Measurements from ENCODE around the gene EIF6.

The EIF6 gene

DNA sequence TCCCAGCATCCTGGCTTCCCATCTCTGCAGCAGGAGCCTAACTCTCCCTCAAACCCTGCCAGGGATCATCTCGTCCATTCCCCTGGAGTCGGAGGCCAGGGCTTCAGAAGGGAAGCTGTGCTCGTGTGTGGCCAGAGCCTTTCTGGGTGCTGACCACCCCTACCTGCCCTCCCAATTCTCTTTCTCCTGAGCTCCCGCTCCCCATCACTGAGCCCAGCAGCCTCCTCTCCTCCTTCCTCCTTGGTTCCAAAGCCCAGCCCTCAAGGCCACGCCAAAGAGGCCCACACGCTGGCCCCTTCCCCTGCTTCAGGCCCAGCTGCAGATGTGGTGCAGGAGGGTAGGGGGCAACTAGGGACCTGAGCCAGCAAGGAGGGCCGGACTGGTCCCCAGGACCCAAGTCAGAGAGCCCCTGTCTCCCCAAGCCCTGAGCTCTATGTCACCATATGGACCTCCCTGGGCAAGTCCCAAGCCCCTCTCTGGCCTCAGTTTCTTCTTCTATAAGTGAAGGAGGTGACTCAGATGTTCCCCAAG lies 6.4 kb upstream of the EIF6 start:
- no peak overlapping the region for H2AFZ ChIP-seq (ENCODE audit: low read depth)
- H3K27ac ChIP-seq = no peak overlapping the region
- TF ChIP-seq, protein P1, sequence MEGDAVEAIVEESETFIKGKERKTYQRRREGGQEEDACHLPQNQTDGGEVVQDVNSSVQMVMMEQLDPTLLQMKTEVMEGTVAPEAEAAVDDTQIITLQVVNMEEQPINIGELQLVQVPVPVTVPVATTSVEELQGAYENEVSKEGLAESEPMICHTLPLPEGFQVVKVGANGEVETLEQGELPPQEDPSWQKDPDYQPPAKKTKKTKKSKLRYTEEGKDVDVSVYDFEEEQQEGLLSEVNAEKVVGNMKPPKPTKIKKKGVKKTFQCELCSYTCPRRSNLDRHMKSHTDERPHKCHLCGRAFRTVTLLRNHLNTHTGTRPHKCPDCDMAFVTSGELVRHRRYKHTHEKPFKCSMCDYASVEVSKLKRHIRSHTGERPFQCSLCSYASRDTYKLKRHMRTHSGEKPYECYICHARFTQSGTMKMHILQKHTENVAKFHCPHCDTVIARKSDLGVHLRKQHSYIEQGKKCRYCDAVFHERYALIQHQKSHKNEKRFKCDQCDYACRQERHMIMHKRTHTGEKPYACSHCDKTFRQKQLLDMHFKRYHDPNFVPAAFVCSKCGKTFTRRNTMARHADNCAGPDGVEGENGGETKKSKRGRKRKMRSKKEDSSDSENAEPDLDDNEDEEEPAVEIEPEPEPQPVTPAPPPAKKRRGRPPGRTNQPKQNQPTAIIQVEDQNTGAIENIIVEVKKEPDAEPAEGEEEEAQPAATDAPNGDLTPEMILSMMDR (conservative IDR thresholded peaks at IDR 0.05; ENCODE audit: low read depth, low read length) = no peak
- H3K4me1 ChIP-seq (ENCODE audit: low read depth, poor library complexity, severe bottlenecking) = no peaks in the 10 kb centered on the region
- no peaks in the 10 kb centered on the region for H3K79me2 ChIP-seq (ENCODE audit: insufficient read depth, low read depth)
- no peak overlapping the region for H3K4me2 ChIP-seq
- peaks cover 8% of the 10 kb centered on the region; the same call in 1 of the 2 replicates for H3K27me3 ChIP-seq (ENCODE audit: insufficient read depth, low read depth)
- H3K9ac ChIP-seq = no peak overlapping the region
- no peaks in the 10 kb centered on the region for H3K36me3 ChIP-seq (ENCODE audit: insufficient read depth)
- H4K20me1 ChIP-seq (ENCODE audit: insufficient read depth) = no peaks in the 10 kb centered on the region
- no peak overlapping the region for H3K4me3 ChIP-seq (IDR thresholded peaks at IDR 0.05; ENCODE audit: insufficient read depth, low read depth, low read length)

DNA sequence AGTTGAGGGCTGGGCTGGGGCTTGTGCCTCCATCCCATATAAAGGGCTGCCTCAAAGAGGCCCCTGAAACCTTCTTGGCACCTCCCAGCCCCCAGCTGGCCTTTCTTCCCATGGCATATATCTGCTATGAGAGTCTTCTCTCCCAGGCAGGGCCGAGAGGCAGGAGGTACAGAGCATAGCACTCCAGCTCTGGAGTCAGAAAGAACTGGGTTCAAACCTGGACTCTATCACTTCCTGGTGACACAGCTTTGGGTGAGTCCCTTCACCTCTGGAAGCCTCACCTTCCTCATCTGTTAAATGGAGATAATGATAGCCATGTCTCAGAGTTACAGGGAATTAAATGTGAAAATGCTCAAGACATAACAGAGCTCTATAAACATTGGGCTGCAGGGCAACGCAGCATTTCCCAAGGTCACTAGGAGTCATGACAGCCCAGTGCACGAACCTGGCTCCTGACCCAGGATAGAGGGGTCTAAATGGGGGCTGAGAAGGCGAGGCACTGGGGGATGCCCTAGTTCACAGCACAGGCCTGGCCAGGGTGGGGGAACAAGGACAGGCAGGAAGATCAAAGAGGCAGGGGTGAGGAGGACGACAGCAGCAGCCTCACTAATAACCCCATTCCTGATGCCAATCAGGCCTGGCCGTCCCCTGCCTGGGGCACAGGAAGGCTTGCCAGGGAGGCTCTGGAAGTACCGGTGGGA lies 5.8 kb upstream of the EIF6 start:
- Histone ChIP-seq H3K4me1 (ENCODE audit: low read depth, poor library complexity, severe bottlenecking) (no peaks in the 10 kb centered on the region), H3K4me2 (no peak overlapping the region)

GRCh38 chr20:35288325-35289060 lies 3.9 kb upstream of the EIF6 start:
- Histone ChIP-seq H3K27ac (no peak overlapping the region), H2AFZ (ENCODE audit: low read depth) (no peak overlapping the region), H3K4me1 (ENCODE audit: low read depth, poor library complexity, severe bottlenecking) (peaks cover 9% of the 10 kb centered on the region), H4K20me1 (ENCODE audit: insufficient read depth) (no peaks in the 10 kb centered on the region), H3K79me2 (ENCODE audit: insufficient read depth, low read depth) (peaks cover 13% of the 10 kb centered on the region), H3K4me2 (no peak overlapping the region), H3K9ac (no peak overlapping the region), H3K4me3 (IDR thresholded peaks at IDR 0.05; ENCODE audit: insufficient read depth, low read depth, low read length) (no peak overlapping the region), H3K36me3 (ENCODE audit: insufficient read depth) (no peaks in the 10 kb centered on the region), H3K27me3 (ENCODE audit: insufficient read depth, low read depth) (peaks cover 8% of the 10 kb centered on the region; the same call in 1 of the 2 replicates)
- TF ChIP-seq, protein P1 (conservative IDR thresholded peaks at IDR 0.05; ENCODE audit: low read depth, low read length) = no peak

More for the DNA sequence above, 5.8 kb upstream of the EIF6 start:
- Histone ChIP-seq H3K79me2 (ENCODE audit: insufficient read depth, low read depth) (no peaks in the 10 kb centered on the region), H3K9ac (no peak overlapping the region), H3K27me3 (ENCODE audit: insufficient read depth, low read depth) (peaks cover 8% of the 10 kb centered on the region; the same call in 1 of the 2 replicates), H3K4me3 (IDR thresholded peaks at IDR 0.05; ENCODE audit: insufficient read depth, low read depth, low read length) (no peak overlapping the region), H2AFZ (ENCODE audit: low read depth) (no peak overlapping the region), H4K20me1 (ENCODE audit: insufficient read depth) (no peaks in the 10 kb centered on the region), H3K27ac (no peak overlapping the region), H3K36me3 (ENCODE audit: insufficient read depth) (no peaks in the 10 kb centered on the region)
- TF ChIP-seq, protein P1 (conservative IDR thresholded peaks at IDR 0.05; ENCODE audit: low read depth, low read length) = no peak

GRCh38 chr20:35287509-35288324 lies 3.1 kb upstream of the EIF6 start:
- Histone ChIP-seq H3K4me1 (ENCODE audit: low read depth, poor library complexity, severe bottlenecking) (peaks cover 16% of the 10 kb centered on the region), H4K20me1 (ENCODE audit: insufficient read depth) (no peaks in the 10 kb centered on the region), H3K4me2 (no peak overlapping the region), H3K79me2 (ENCODE audit: insufficient read depth, low read depth) (peaks cover 21% of the 10 kb centered on the region), H3K36me3 (ENCODE audit: insufficient read depth) (no peaks in the 10 kb centered on the region), H3K4me3 (IDR thresholded peaks at IDR 0.05; ENCODE audit: insufficient read depth, low read depth, low read length) (no peak overlapping the region), H3K27me3 (ENCODE audit: insufficient read depth, low read depth) (peaks cover 8% of the 10 kb centered on the region; the same call in 1 of the 2 replicates), H3K9ac (no peak overlapping the region), H3K27ac (no peak overlapping the region), H2AFZ (ENCODE audit: low read depth) (no peak overlapping the region)
- TF ChIP-seq, protein P1 (conservative IDR thresholded peaks at IDR 0.05; ENCODE audit: low read depth, low read length) = no peak

Measured in KMS-11 (cell line).